Hematopoietic multipotent progenitor cell (in vitro differentiated cells): ENCODE measurements around the gene TRAPPC6A. TPM values are rescaled to one million over a fixed set of nuclear protein-coding genes. Genes with fewer than 3 reads are reported as not detected.
A peak's percentile ranks its signal among the peaks of the same experiment; 100 is the strongest.

Experiments used
- DNase-seq, 3 donors: peaks; one replicate each; pipeline ENCODE4 v3.0.0-alpha.2; 2011 to 2015; ENCODE audit warnings: low read depth in 2 of 3, low spot score in 2 of 3
- total RNA-seq: library from RNA; depleted of rRNA; stranded (reverse); fragments of >200 nt; gene quantifications from one replicate; pipeline ENCODE4 v1.2.3, GENCODE V29; 2012

Gene TRAPPC6A
- total RNA-seq, result 61.9 TPM

- no peak for DNase-seq
These were observed at the start of gene TRAPPC6A for GRCh38 chr19:45177817-45178261. TSS of gene TRAPPC6A (minus strand) at chr19:45178237. CDS start at chr19:45178218, 19 bp downstream.

GRCh38 chr19:45224645-45225044 lies 46.6 kb upstream of the TRAPPC6A start:
- no peak for DNase-seq

- DNase-seq, result no peak
These were observed 45.8 kb upstream of the TRAPPC6A start for GRCh38 chr19:45223879-45224278.

GRCh38 chr19:45222724-45223123 lies 44.7 kb upstream of the TRAPPC6A start:
- DNase-seq, result no peak

GRCh38 chr19:45218911-45219743 lies 41.1 kb upstream of the TRAPPC6A start:
- DNase-seq, result no peak

GRCh38 chr19:45218426-45218825 lies 40.4 kb upstream of the TRAPPC6A start:
- no peak for DNase-seq

GRCh38 chr19:45217957-45218334 lies 39.9 kb upstream of the TRAPPC6A start:
- DNase-seq, result no peak

GRCh38 chr19:45217193-45217956 lies 39.3 kb upstream of the TRAPPC6A start:
- no peak for DNase-seq

GRCh38 chr19:45216667-45217066 lies 38.6 kb upstream of the TRAPPC6A start:
- DNase-seq, result no peak

- no peak for DNase-seq
These were observed 37.6 kb upstream of the TRAPPC6A start for GRCh38 chr19:45215391-45216191.

- no peak for DNase-seq
These were observed 35.0 kb upstream of the TRAPPC6A start for GRCh38 chr19:45213031-45213430.

- DNase-seq, result peak in 1 of 3 donors; percentile 22
These were observed 33.8 kb upstream of the TRAPPC6A start for GRCh38 chr19:45211751-45212381.

- no peak for DNase-seq
These were observed 28.3 kb upstream of the TRAPPC6A start for GRCh38 chr19:45206328-45206727.

GRCh38 chr19:45205810-45206209 lies 27.8 kb upstream of the TRAPPC6A start:
- DNase-seq, result no peak

- no peak for DNase-seq
These were observed 24.6 kb upstream of the TRAPPC6A start for GRCh38 chr19:45202637-45203036.

GRCh38 chr19:45200568-45200967 lies 22.5 kb upstream of the TRAPPC6A start:
- DNase-seq, result peak in 2 of 3 donors; percentile 37 to 63

- no peak for DNase-seq
These were observed 17.7 kb upstream of the TRAPPC6A start for GRCh38 chr19:45195764-45196163.

GRCh38 chr19:45191375-45191774 lies 13.3 kb upstream of the TRAPPC6A start:
- DNase-seq, result no peak

GRCh38 chr19:45189971-45190370 lies 11.9 kb upstream of the TRAPPC6A start:
- no peak for DNase-seq

GRCh38 chr19:45187421-45188100 lies 9.5 kb upstream of the TRAPPC6A start:
- peak in 2 of 3 donors; percentile 40 to 69 for DNase-seq
